ENCODE data around the gene NSL1. TPM values are rescaled to one million over a fixed set of nuclear protein-coding genes. Genes with fewer than 3 reads are reported as not detected.
A peak's percentile ranks its signal among the peaks of the same experiment; 100 is the strongest.
"Not testable (repeated sequence)": the region's sequence is repeated elsewhere in the genome, so short reads cannot be mapped to it uniquely, and the experiment has no call there.

Gene NSL1, protein sequence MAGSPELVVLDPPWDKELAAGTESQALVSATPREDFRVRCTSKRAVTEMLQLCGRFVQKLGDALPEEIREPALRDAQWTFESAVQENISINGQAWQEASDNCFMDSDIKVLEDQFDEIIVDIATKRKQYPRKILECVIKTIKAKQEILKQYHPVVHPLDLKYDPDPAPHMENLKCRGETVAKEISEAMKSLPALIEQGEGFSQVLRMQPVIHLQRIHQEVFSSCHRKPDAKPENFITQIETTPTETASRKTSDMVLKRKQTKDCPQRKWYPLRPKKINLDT
- 10 to 100 TPM; 44.1 to 46.3 (median 44.8) TPM for polyA plus RNA-seq (ENCODE audit: insufficient read length in 4 of 4)

DNA sequence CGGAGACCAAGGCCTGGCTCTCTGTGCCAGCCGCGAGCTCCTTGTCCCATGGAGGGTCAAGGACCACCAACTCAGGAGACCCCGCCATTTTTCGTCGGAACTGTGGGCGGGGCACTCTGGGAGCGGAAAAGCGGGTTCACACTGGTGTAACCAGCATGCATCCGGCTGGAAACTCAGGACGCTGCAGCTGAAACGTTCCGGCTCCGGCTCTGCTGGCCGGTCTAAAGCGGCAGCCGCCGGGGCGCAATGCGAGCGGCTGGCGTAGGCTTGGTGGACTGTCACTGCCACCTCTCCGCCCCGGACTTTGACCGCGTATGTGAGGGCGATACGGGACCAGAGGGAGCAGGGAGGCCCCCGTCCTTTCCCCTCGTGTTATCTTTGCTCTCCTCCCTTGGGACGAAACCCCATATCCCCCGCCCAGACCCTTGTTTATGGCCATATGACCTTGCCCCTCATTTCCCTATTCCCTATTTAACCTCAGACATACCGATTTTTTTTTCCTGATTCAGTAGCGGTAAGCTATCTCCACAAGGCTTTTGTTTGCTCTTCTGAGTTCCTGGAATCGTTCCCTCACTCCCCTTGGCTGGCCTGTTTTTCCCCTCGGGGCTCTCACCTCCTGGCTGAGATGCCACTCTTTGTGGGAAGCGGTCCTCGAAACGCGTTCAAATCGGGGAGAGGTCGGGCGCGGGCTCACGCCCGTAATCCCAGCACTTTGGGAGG lies at the start of gene NSL1, which contains the start of gene TATDN3:
NSL1 (minus strand) TSS at position 102 of the 720 bp plus-strand sequence; CDS start at position 88, 14 bp downstream.
TATDN3 (plus strand) TSS at position 219 of the 720 bp plus-strand sequence; CDS start at position 247, 28 bp downstream.
- peak; percentile 90 to 95 (median 94) for DNase-seq (ENCODE audit: low read depth in 4 of 4, low spot score in 2 of 4)

DNA sequence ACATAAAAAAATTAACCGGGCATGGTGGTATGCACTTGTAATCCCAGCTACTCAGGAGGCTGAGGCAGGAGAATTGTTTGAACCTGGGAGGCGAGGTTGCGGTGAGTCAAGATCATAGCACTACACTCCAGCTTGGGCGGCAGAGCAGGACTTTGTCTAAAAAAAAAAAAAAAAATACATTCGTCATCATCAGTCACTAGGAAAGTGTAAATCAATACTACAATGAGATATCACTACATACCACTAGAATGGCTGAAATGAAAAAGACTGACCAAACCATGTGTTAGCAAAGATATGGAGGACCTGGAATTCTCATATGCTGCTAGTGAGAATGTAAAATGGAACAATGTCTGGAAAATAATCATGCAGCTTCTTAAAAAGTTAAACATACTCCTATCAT lies 46.6 kb upstream of the NSL1 start:
- no peak for DNase-seq (ENCODE audit: low read depth in 4 of 4, low spot score in 2 of 4)

DNA sequence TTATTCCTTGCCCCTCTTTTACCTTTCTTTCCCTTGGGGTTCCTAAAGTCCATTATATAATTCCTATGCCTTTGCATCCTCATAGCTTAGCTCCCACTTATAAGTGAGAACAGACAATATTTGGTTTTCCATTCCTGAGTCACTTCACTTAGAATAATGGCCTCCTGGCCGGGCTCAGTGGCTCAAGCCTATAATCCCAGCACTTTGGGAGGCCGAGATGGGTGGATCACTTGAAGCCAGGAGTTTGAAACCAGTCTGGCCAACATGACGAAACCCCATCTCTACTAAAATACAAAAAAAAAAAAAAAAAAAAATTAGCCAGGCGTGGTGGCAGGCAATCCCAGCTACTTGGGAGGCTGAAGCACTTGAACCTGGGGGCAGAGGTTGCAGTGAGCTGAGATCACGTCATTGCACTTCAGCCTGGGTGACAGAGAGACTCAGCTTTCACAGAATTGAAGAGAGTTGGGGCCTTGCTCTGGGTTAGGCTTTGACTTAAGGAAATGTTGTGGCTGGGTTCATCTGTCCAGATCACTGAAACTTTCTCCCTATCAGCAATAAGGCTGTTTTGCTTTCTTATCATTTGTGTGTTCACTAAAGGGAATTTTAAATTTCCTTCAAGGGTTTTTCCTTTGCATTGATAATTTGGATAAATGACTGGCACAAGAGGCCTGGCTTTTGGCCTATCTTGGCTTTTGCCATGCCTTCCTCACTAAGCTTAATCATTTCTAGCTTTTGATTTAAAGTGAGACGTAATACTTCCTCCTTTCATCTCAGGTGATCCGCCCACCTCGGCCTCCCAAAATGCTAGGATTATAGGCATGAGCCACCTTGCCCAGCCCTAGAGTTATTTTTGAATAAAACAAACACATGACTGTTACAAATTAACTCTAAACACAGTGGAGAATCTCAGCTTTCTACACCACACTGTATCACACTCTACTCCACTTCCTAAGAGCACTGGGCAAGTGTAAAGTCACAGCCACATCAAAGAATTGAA lies 41.9 kb upstream of the NSL1 start:
- not testable (repeated sequence) for DNase-seq (ENCODE audit: low read depth in 4 of 4, low spot score in 2 of 4)

DNA sequence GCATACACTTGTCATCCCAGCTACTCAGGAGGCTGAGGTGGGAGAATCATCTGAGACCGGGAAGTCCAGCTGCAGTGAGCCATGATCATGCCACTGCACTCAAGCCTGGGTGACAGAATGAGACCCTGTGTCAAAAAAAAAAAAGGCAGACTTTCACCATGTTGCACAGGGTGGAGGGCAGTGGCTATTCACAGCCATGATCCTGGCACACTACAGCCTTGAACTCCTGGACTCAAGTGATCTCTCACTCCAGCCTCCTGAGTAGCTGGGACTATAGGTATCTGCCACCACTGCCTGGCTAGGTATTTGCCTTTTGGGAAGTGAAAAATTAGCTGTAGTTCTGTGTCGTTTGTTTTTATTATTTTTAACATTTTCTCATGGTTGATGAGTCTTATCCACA lies 36.8 kb upstream of the NSL1 start:
- no peak for DNase-seq (ENCODE audit: low read depth in 4 of 4, low spot score in 2 of 4)

DNA sequence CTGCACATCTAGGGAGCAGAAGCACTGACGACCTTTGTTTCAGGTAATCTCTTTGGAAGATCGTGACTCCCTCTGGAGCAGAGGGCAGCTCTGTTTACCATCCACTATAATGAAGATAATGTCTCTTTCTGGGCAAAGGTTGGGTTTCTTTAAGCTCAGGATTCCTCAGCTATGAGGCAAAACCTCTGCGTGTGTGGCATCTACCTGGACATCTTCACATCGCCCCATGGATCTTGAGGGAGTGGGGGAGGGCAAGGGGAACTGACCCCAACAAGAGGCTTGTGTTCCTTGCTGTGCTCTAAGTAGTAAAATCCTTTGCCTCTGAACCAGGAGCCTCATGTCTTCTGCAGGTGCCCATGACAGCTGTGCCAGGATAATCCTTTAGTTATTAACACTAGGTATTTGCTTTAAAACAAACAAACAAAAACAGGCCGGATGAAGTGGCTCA lies 36.3 kb upstream of the NSL1 start:
- no peak for DNase-seq (ENCODE audit: low read depth in 4 of 4, low spot score in 2 of 4)

DNA sequence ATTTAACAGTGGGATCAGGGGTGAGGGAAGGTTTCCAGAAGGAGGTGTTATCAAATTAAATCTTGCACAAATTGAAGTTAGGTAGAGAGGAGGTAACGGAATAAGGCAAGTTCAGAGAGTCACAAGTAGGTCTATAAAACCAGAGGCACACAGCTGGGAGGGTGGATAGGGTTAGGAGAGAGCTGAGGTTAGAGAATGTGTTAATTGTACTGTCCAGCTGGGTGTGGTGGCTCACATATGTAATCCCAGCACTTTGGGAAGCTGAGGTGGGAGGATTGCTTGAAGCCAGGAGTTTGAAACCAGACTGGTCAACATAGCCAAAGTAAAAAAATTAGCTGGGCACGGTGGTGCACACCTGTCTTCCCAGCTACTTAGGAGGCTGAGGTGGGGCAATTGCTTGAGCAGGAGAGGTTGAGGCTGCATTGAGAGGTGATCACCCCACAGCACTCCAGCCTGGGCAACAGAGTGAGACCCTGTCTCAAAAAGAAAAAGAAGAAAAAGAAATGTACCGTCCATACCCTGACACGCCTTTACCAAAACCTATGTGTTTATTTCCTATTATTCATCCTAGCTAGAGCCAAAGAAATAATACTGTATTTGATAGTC lies 35.7 kb upstream of the NSL1 start:
- no peak for DNase-seq (ENCODE audit: low read depth in 4 of 4, low spot score in 2 of 4)

DNA sequence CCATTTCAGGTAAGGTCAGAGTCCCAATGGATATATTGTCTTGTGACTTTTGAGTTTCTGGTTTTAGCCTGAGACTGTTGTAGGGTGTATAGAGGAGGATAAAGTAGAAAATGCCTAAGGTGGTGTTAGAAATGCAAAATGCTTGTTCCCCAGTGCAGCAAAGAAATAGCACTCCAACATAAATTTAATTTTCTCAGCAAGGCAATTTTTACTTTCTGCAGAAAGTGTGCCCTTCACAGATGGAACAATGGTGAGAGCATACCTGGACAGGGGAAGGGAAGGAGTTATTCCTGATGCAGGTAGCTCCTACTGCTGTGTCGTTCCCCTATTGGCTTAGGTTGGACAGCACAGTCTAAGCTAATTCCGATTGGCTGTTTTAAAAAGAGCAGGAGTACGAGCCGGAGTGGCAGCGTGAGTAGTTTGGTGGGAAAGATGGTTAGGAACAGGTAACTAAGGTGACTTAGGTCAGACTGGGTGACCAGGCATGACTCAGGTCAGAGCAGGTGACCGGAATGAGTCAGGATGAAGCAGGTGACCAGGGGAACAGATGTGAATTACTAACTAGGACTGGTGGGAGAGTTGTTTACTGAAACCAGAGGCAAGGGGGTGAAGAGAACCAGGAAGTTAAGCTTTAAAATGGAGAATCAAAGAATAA lies 34.3 kb upstream of the NSL1 start:
- DNase-seq (ENCODE audit: low read depth in 4 of 4, low spot score in 2 of 4) = no peak

DNA sequence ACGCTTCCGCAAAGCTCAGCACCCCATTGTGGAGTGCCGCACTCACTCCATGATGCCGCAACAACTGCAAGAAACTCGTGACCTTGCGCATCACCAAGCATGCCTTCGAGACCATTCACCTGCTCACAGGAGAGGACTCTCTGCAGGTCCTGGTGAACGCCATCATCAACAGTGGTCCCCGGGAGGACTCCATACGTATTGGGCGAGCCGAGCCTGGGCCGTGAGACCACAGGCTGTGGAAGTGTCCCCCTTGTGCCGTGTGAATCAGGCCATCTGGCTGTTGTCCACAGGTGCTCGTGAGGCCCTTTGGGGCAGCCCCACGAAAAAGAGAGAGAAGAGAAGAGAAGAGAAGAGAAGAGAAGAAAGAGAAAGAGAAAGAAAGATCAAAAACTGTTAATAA lies 32.6 kb upstream of the NSL1 start:
- DNase-seq (ENCODE audit: low read depth in 4 of 4, low spot score in 2 of 4) = no peak

DNA sequence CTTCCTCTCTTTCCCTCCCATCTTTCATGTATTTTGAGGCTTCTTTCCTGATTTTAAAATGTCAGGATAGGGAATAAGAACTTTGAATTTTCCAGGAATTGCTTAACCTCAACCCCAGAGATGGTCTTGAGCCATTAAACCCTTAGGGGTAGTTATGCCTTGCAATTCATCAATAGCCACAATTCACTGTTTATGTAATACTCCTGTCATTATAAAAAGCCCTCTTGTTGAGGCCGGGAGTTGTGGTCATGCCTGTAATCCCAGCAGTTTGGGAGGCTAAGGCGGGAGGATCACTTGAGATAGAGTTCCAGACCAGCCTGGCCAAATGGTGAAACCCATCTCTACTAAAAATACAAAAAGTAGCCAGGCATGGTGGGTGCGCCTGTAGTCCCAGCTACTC lies 31.4 kb upstream of the NSL1 start:
- no peak for DNase-seq (ENCODE audit: low read depth in 4 of 4, low spot score in 2 of 4)

DNA sequence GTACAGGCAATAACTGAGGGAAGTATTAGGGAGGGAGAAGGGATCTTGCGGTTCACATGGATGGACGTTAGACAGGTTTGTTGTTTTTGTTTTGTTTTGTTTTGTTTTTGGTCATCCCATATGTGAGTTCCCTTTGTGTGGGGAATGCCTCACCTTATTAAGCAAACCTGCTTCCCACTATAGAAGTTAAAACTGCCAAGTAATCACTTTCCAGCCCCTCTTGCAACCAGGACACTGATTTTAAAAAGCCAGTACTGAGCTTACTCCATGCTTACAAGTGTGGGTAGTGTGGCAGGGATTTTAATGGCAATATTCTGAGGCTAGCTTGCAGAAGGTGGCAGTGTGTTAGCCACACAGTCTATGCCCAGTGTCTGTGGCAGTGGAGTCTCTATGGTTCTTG lies 29.4 kb upstream of the NSL1 start:
- no peak for DNase-seq (ENCODE audit: low read depth in 4 of 4, low spot score in 2 of 4)

DNA sequence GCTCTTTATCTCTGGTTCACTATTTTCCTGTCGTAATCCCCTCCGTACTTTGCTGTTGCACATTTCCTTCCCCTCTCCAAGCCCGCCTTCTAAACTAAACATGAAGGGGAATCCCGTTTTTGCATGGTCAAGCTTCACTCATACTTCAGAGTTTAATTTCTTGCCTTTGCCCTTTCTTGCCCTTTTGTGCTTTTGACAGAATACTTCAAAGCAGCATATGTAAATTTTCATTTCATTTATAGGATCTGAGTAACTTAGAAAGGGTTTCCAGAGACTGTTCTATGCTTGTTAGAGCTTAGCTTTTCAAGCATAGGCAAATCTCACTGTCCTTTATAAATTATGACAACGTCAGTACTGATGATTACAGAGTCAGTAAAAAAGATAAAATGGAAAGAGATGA lies 28.1 kb upstream of the NSL1 start:
- no peak for DNase-seq (ENCODE audit: low read depth in 4 of 4, low spot score in 2 of 4)

DNA sequence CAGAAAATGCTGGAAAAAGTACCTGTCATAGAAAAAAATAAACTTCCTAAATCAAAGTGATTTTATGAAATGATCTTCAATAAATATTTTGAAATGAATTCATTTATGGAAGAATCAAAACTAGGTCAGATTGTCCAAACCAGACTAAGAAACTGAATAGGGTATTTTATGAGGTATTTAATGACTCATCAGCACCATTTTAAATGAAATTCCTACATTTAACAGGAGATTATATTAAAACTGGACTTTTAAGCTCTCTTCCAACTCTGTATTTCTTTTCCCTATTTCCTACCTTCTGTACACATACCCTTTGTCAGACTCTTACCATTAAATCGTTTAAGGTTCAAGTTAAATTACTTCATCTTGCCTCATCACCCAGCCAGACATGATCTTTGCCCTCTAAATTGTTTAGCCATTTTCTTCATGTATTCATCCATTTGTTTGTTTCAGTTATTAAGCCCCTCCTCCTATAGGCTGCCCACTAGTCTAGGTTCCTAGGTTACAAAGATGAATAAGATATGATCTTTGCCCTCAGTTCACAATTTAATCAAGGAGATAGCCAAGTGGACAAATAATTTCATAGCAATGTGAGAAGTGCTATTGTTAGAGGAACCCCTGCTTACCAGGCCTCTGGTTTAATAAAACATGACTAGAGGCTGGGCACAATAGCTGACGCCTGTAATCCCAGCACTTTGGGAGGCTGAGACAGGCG lies 25.1 kb upstream of the NSL1 start:
- no peak for DNase-seq (ENCODE audit: low read depth in 4 of 4, low spot score in 2 of 4)

DNA sequence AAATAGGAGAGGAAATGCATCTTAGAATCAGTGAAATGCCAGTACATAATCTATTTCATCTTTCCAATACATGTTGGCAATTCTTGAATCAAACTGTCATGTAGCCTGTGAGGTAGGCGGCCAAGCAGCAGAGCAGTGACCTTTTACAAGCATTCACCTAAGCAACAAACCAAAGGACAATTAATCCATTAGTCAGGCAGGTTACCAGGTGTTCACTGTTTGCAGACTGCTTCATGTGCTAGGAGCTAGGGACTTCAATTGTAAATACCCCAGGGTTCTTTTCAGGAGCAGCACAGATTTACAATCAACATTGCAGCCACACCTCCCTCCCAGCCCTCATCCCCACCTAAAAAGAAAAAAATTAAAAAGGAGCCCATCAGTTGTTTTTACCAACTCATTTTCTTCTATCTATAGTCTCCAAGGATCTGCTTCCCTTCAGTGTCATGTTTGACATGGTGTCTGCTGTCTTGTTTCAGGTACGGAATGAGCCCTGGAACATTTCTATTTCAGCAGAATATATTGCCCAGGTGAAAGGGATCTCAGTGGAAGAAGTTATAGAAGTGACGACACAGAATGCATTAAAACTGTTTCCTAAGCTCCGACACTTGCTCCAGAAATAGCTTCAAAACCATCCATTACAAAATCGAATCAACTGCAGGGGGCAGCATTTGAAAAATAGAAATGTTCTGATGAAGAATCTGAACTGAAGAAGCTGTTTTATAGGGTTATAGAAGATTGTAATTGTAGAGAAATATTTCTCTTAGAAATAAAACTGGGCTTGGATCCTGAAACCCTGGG lies 23.2 kb upstream of the NSL1 start:
- no peak for DNase-seq (ENCODE audit: low read depth in 4 of 4, low spot score in 2 of 4)

DNA sequence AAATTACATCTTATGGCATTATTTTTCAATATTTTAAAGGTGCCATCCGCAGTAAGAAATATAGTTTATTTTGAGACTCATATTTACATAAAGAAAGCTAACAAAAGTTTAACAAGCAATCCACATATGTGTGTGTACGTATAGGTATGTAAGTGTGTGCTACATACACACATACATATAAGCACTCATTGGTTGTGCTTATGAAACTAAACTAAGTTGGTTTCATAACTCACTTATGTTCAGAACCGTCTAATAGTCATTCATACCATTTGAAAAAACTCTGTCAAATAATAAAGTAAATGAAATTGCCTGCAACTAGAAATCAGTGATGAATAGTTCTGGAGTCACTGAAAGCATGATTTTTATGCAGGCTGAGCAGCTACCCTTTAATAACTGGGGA lies 14.2 kb upstream of the NSL1 start:
- DNase-seq (ENCODE audit: low read depth in 4 of 4, low spot score in 2 of 4) = no peak

DNA sequence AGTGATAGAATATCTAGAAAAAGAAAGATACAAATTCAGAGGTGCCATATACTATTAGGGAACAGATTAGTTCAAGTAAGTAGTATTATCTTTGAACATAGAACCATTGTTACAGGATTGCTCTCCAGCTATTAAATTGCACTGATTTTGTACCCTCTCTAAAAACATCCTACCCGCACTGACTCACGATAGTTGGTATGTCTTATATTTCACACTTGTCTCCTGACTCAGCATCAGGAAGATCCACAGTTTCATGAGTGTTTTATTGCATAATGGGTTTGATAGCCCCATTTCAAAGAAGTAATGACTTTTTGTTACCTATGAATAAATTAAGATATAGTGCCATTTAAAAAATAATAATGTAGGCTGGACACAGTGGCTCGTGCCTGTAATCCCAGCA lies 6.1 kb upstream of the NSL1 start:
- no peak for DNase-seq (ENCODE audit: low read depth in 4 of 4, low spot score in 2 of 4)

DNA sequence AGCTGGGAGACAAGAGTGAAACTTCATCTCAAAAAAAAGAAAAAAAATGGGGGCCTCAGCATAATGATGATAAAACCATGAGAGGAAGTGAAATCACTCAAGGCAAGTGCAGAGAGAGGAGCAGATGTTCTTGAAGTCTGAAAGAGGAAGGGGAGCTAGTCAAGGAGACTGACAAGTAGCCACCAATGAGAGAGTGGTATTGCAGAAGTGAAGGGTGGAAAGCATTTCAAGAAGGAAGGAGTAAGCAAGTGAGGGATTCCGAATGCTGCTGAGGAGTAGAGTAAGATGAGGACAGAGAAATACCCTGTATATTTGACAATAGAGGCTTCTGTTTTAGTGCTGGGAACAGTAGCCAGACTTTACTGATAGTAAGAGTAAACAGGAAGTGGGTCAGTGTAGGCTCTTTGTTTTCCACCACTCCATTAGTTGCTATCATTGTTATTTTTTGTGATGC lies 3.0 kb upstream of the NSL1 start:
- DNase-seq (ENCODE audit: low read depth in 4 of 4, low spot score in 2 of 4) = no peak

DNA sequence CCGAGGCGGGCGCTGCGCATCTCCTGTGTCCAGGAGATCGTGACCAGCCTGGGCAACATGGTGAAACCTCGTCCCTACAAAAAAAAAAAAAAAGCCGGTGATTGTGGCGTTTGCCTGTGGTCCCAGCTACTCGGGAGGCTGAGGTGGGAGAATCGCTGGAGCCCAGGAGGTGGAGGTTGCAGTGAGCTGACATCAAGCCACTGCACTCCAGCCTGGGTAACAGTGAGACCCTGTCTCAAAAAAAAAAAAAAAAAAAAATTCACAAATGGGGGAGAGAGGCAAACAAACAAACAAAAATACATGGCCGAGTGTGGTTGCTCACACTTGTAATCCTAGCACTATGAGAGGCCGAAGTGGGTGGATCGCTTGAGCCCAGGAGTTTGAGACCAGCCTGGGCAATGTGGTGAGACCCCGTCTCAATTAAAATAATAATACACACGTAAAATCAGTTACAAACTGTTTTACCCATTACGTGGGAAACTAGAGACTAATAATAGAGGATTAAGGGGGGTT lies 875 bp upstream of the NSL1 start:
- no peak for DNase-seq (ENCODE audit: low read depth in 4 of 4, low spot score in 2 of 4)

DNA sequence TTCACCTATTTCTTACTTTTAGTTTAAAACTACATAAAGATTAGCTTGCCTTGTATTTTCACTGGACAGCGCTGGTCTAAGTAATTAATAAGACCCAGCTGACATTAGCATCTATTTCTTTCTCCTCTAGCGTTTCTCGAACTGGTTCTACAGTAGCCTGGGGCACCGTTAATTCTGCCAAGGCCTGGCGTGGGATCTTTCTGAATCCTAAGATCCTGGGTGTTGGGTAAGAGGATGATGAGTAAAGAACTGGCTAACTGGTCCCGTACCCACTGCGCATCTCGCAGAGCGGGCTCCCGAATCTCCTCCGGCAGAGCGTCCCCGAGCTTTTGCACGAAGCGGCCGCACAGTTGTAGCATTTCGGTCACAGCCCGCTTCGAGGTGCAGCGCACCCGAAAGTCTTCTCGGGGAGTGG lies 309 bp downstream of the NSL1 start:
- DNase-seq (ENCODE audit: low read depth in 4 of 4, low spot score in 2 of 4) = peak in 2 of 4 donors; percentile 26 to 43

Data from left renal cortex interstitium (tissue), 4 donors.